ENCODE data around the gene CDX1. TPM values are rescaled to one million over a fixed set of nuclear protein-coding genes. Genes with fewer than 3 reads are reported as not detected.

CDX1 gene
- total and polyA plus RNA-seq, 2 of the 8 experiments (the other 6 are each of a cell fraction or from before 2014, with no cell fraction given) = not detected

GRCh38 chr5:150124596-150124995, 42.0 kb upstream of the CDX1 start (continued):
- no peak for TF ChIP-seq CHD7 (IDR thresholded peaks at IDR 0.05; ENCODE audit: insufficient replicate concordance, low read length)
- no peak for TF ChIP-seq SP2 (IDR thresholded peaks at IDR 0.05; ENCODE audit: low read length)
- TF ChIP-seq CEBPB (IDR thresholded peaks at IDR 0.05; ENCODE audit: low read depth, low read length) = no peak
- no peak for TF ChIP-seq RAD21 (IDR thresholded peaks at IDR 0.05 in 1 of 2, conservative IDR thresholded peaks at IDR 0.05 in 1 of 2; ENCODE audit: low read depth in 2 of 2, low read length in 2 of 2)
- TF ChIP-seq TCF12 (IDR thresholded peaks at IDR 0.05; ENCODE audit: low read depth, low read length) = no peak

Data from H1 (cell line).